ENCODE measurements around the gene ACOX1.

Gene ACOX1

GRCh38 chr17:76014100-76014924 lies 35.3 kb upstream of the ACOX1 start:
- Mint-ChIP-seq H3K36me3 (peaks cover 3% of the 10 kb centered on the region), H3K4me3 (no peak overlapping the region), H3K27ac (peak overlapping the region; percentile 73), H3K9me3 (no peaks in the 10 kb centered on the region), H3K4me1 (peaks cover 21% of the 10 kb centered on the region)
- ATAC-seq (peak; percentile 90), DNase-seq (ENCODE audit: low spot score in 2 of 2) (peak; percentile 68 to 87)

- Mint-ChIP-seq H3K4me1 (peaks cover 24% of the 10 kb centered on the region), H3K36me3 (peaks cover 6% of the 10 kb centered on the region), H3K27ac (peak overlapping the region; percentile 32), H3K4me3 (no peak overlapping the region), H3K9me3 (no peaks in the 10 kb centered on the region)
- ATAC-seq (no peak), DNase-seq (ENCODE audit: low spot score in 2 of 2) (no peak)
Observed at GRCh38 chr17:76013377-76013932, 34.5 kb upstream of the ACOX1 start.

- H3K27ac Mint-ChIP-seq: peak overlapping the region; percentile 20
- H3K36me3 Mint-ChIP-seq: peaks cover 6% of the 10 kb centered on the region
- H3K9me3 Mint-ChIP-seq: no peaks in the 10 kb centered on the region
- H3K4me1 Mint-ChIP-seq: peaks cover 24% of the 10 kb centered on the region
- no peak overlapping the region for H3K4me3 Mint-ChIP-seq
- DNase-seq (ENCODE audit: low spot score in 2 of 2) (no peak), ATAC-seq (no peak)
Observed at GRCh38 chr17:76011951-76012350, 33.0 kb upstream of the ACOX1 start.

GRCh38 chr17:76009969-76010661 lies 31.1 kb upstream of the ACOX1 start:
- no peak overlapping the region for H3K27ac Mint-ChIP-seq
- no peak overlapping the region for H3K4me3 Mint-ChIP-seq
- DNase-seq (ENCODE audit: low spot score in 2 of 2) (no peak), ATAC-seq (no peak)
- peaks cover 6% of the 10 kb centered on the region for H3K36me3 Mint-ChIP-seq
- no peaks in the 10 kb centered on the region for H3K9me3 Mint-ChIP-seq
- H3K4me1 Mint-ChIP-seq: peaks cover 32% of the 10 kb centered on the region

GRCh38 chr17:76009447-76009846 lies 30.5 kb upstream of the ACOX1 start:
- Mint-ChIP-seq H3K27ac (no peak overlapping the region), H3K4me3 (no peak overlapping the region), H3K36me3 (peaks cover 10% of the 10 kb centered on the region), H3K9me3 (no peaks in the 10 kb centered on the region), H3K4me1 (peaks cover 31% of the 10 kb centered on the region)
- ATAC-seq: no peak
- DNase-seq (ENCODE audit: low spot score in 2 of 2): no peak

- Mint-ChIP-seq H3K9me3 (no peaks in the 10 kb centered on the region), H3K36me3 (peaks cover 15% of the 10 kb centered on the region), H3K4me3 (no peak overlapping the region), H3K4me1 (peaks cover 25% of the 10 kb centered on the region), H3K27ac (no peak overlapping the region)
- no peak for ATAC-seq
- no peak for DNase-seq (ENCODE audit: low spot score in 2 of 2)
Observed at GRCh38 chr17:76008630-76009425, 29.9 kb upstream of the ACOX1 start.

- Mint-ChIP-seq H3K4me1 (peaks cover 21% of the 10 kb centered on the region), H3K9me3 (no peaks in the 10 kb centered on the region), H3K4me3 (no peak overlapping the region), H3K36me3 (peaks cover 15% of the 10 kb centered on the region), H3K27ac (no peak overlapping the region)
- ATAC-seq (no peak), DNase-seq (ENCODE audit: low spot score in 2 of 2) (no peak)
Observed at GRCh38 chr17:76008208-76008607, 29.2 kb upstream of the ACOX1 start.

- Mint-ChIP-seq H3K9me3 (no peaks in the 10 kb centered on the region), H3K4me1 (peaks cover 21% of the 10 kb centered on the region), H3K36me3 (peaks cover 15% of the 10 kb centered on the region), H3K4me3 (no peak overlapping the region), H3K27ac (no peak overlapping the region)
- no peak for DNase-seq (ENCODE audit: low spot score in 2 of 2)
- no peak for ATAC-seq
Observed at GRCh38 chr17:76007850-76008165, 28.8 kb upstream of the ACOX1 start.

- H3K9me3 Mint-ChIP-seq: no peaks in the 10 kb centered on the region
- ATAC-seq (no peak), DNase-seq (ENCODE audit: low spot score in 2 of 2) (no peak)
- peaks cover 21% of the 10 kb centered on the region for H3K4me1 Mint-ChIP-seq
- H3K27ac Mint-ChIP-seq: no peak overlapping the region
- peaks cover 15% of the 10 kb centered on the region for H3K36me3 Mint-ChIP-seq
- no peak overlapping the region for H3K4me3 Mint-ChIP-seq
Observed at GRCh38 chr17:76007131-76007849, 28.3 kb upstream of the ACOX1 start.

- H3K36me3 Mint-ChIP-seq: peaks cover 15% of the 10 kb centered on the region
- no peaks in the 10 kb centered on the region for H3K9me3 Mint-ChIP-seq
- peak; percentile 65 for ATAC-seq
Observed at GRCh38 chr17:76005263-76006149, 26.5 kb upstream of the ACOX1 start.

GRCh38 chr17:76004750-76005262 lies 25.8 kb upstream of the ACOX1 start:
- H3K4me3 Mint-ChIP-seq: no peak overlapping the region
- DNase-seq (ENCODE audit: low spot score in 2 of 2) (no peak), ATAC-seq (no peak)
- H3K36me3 Mint-ChIP-seq: peaks cover 15% of the 10 kb centered on the region
- peaks cover 16% of the 10 kb centered on the region for H3K4me1 Mint-ChIP-seq
- H3K9me3 Mint-ChIP-seq: no peaks in the 10 kb centered on the region
- no peak overlapping the region for H3K27ac Mint-ChIP-seq

More at GRCh38 chr17:76005263-76006149, 26.5 kb upstream of the ACOX1 start:
- peaks cover 21% of the 10 kb centered on the region for H3K4me1 Mint-ChIP-seq
- DNase-seq (ENCODE audit: low spot score in 2 of 2): peak; percentile 87 to 92
- no peak overlapping the region for H3K27ac Mint-ChIP-seq
- H3K4me3 Mint-ChIP-seq: no peak overlapping the region

GRCh38 chr17:76003915-76004314 lies 24.9 kb upstream of the ACOX1 start:
- Mint-ChIP-seq H3K9me3 (no peaks in the 10 kb centered on the region), H3K4me3 (no peak overlapping the region), H3K27ac (peak overlapping the region; percentile 1), H3K4me1 (peaks cover 8% of the 10 kb centered on the region), H3K36me3 (peaks cover 8% of the 10 kb centered on the region)
- ATAC-seq: no peak
- no peak for DNase-seq (ENCODE audit: low spot score in 2 of 2)

GRCh38 chr17:76002100-76002499 lies 23.1 kb upstream of the ACOX1 start:
- Mint-ChIP-seq H3K4me3 (no peak overlapping the region), H3K27ac (peak overlapping the region; percentile 63), H3K9me3 (no peaks in the 10 kb centered on the region), H3K36me3 (peaks cover 8% of the 10 kb centered on the region), H3K4me1 (peaks cover 17% of the 10 kb centered on the region)
- DNase-seq (ENCODE audit: low spot score in 2 of 2) (no peak), ATAC-seq (no peak)
